HG03108 (cell line): ENCODE results near the gene GLYATL3.

Source experiments
- ATAC-seq: cut with Tn5 transposase; IDR thresholded peaks from one replicate; pipeline ENCODE4 v1.9.1; 2021; ENCODE audit warnings: moderate library complexity; ENCODE audit not compliant: unreplicated experiment

The GLYATL3 gene

GRCh38 chr6:49543087-49543858 lies 43.5 kb downstream of the GLYATL3 start:
- no peak for ATAC-seq

- ATAC-seq: no peak
Observed at GRCh38 chr6:49546331-49546730, 46.6 kb downstream of the GLYATL3 start.

- no peak for ATAC-seq
Observed at GRCh38 chr6:49548613-49549304, 49.0 kb downstream of the GLYATL3 start.

GRCh38 chr6:49549691-49550491 lies 50.2 kb downstream of the GLYATL3 start:
- no peak for ATAC-seq

GRCh38 chr6:49550492-49551077 lies 50.9 kb downstream of the GLYATL3 start, which contains the start of gene C6orf141:
Gene C6orf141 (plus strand): TSS chr6:49550668. CDS start chr6:49550793, 125 bp downstream.
- ATAC-seq: peak; percentile 73

GRCh38 chr6:49551078-49551865 lies 51.5 kb downstream of the GLYATL3 start:
- ATAC-seq: no peak

GRCh38 chr6:49551866-49552129 lies 52.1 kb downstream of the GLYATL3 start:
- ATAC-seq: no peak

- no peak for ATAC-seq
Observed at GRCh38 chr6:49552596-49552995, 52.9 kb downstream of the GLYATL3 start.

- ATAC-seq: no peak
Observed at GRCh38 chr6:49553384-49553783, 53.7 kb downstream of the GLYATL3 start.

GRCh38 chr6:49555951-49556350 lies 56.2 kb downstream of the GLYATL3 start:
- no peak for ATAC-seq

GRCh38 chr6:49556429-49556837 lies 56.7 kb downstream of the GLYATL3 start:
- no peak for ATAC-seq

GRCh38 chr6:49557177-49557576 lies 57.5 kb downstream of the GLYATL3 start:
- no peak for ATAC-seq

GRCh38 chr6:49558238-49558637 lies 58.5 kb downstream of the GLYATL3 start:
- no peak for ATAC-seq

GRCh38 chr6:49563006-49563886 lies 63.5 kb downstream of the GLYATL3 start:
- no peak for ATAC-seq

GRCh38 chr6:49564552-49564951 lies 64.8 kb downstream of the GLYATL3 start:
- no peak for ATAC-seq

- no peak for ATAC-seq
Observed at GRCh38 chr6:49565261-49565660, 65.5 kb downstream of the GLYATL3 start.

GRCh38 chr6:49565855-49566254 lies 66.1 kb downstream of the GLYATL3 start:
- ATAC-seq: no peak

- no peak for ATAC-seq
Observed at GRCh38 chr6:49570474-49571079, 70.9 kb downstream of the GLYATL3 start.

- no peak for ATAC-seq
Observed at GRCh38 chr6:49576618-49577017, 76.9 kb downstream of the GLYATL3 start.
